HepG2 (cell line): Measurements from ENCODE around the gene LTK. TPM values are rescaled to one million over a fixed set of nuclear protein-coding genes. Genes with fewer than 3 reads are reported as not detected.

Source experiments
- DNMT1 ChIP-seq: sonication (generic); formaldehyde crosslinking; IDR thresholded peaks from 2 replicates; pipeline ENCODE4 v1.5.1; 2020; ENCODE audit warnings: mild to moderate bottlenecking, missing genetic modification reagents
- EHMT2 ChIP-seq: fragments of 200-600 bp; sonication (generic); IDR thresholded peaks from 2 replicates; pipeline ENCODE4 v1.7.0; 2017; ENCODE audit warnings: antibody characterized with exemption, low read depth, low read length, borderline replicate concordance
- FOXA1 ChIP-seq, 2 experiments: fragments of 450-650 bp in 1 of 2; sonication (generic) in 1 of 2; formaldehyde crosslinking in 1 of 2; IDR thresholded peaks; 2 replicates each; pipeline versions ENCODE4 v1.4.0 to v1.6.1; 2016 to 2020; ENCODE audit warnings: missing genetic modification reagents in 1 of 2
- GABPA ChIP-seq, 2 experiments: IDR thresholded peaks; 2 replicates each; pipeline ENCODE4 v1.6.1; 2011 to 2016; ENCODE audit warnings: low read depth in 2 of 2, low read length in 1 of 2, missing biosample characterization in 1 of 2, missing genetic modification characterization in 1 of 2
- GABPB1 ChIP-seq: IDR thresholded peaks from 2 replicates; pipeline ENCODE4 v1.6.1; 2016; ENCODE audit warnings: mild to moderate bottlenecking, missing genetic modification reagents, moderate library complexity, missing compliant biosample characterization
- GZF1 ChIP-seq: sonication (generic); formaldehyde crosslinking; IDR thresholded peaks from 2 replicates; pipeline ENCODE4 v1.5.1; 2020; ENCODE audit warnings: mild to moderate bottlenecking, missing genetic modification reagents
- ISL2 ChIP-seq: sonication (generic); formaldehyde crosslinking; IDR thresholded peaks from 2 replicates; pipeline ENCODE4 v1.5.0; 2020; ENCODE audit warnings: missing genetic modification reagents
- NFIB ChIP-seq: sonication (generic); formaldehyde crosslinking; IDR thresholded peaks from 2 replicates; pipeline ENCODE4 v1.9.0; 2021; ENCODE audit warnings: missing genetic modification reagents, mild to moderate bottlenecking, borderline replicate concordance
- NKX3-1 ChIP-seq: sonication (generic); formaldehyde crosslinking; IDR thresholded peaks from 2 replicates; pipeline ENCODE4 v1.5.0; 2020; ENCODE audit warnings: missing genetic modification reagents
- PHF21A ChIP-seq: sonication (generic); formaldehyde crosslinking; IDR thresholded peaks from 2 replicates; pipeline ENCODE4 v1.5.0; 2020; ENCODE audit warnings: mild to moderate bottlenecking, missing genetic modification reagents
- PHF8 ChIP-seq: sonication (generic); formaldehyde crosslinking; IDR thresholded peaks from 2 replicates; pipeline ENCODE4 v1.5.0; 2020; ENCODE audit warnings: missing genetic modification reagents
- RAD51 ChIP-seq: fragments of 450-650 bp; IDR thresholded peaks from 2 replicates; pipeline ENCODE4 v1.6.1; 2016; ENCODE audit warnings: borderline replicate concordance
- RBFOX2 ChIP-seq: fragments of 200-400 bp; formaldehyde crosslinking; IDR thresholded peaks from 2 replicates; pipeline ENCODE4 v1.6.1; 2017; ENCODE audit warnings: low read depth, mild to moderate bottlenecking, low read length
- SPEN ChIP-seq: sonication (generic); formaldehyde crosslinking; IDR thresholded peaks from 2 replicates; pipeline ENCODE4 v1.5.1; 2020; ENCODE audit warnings: low read depth, mild to moderate bottlenecking, missing genetic modification reagents
- SRSF9 ChIP-seq: fragments of 200-400 bp; formaldehyde crosslinking; IDR thresholded peaks from 2 replicates; pipeline ENCODE4 v1.6.1; 2018; ENCODE audit warnings: borderline replicate concordance, mild to moderate bottlenecking, low read depth, low read length; ENCODE audit not compliant: insufficient read depth, poor library complexity, severe bottlenecking
- ZFAT ChIP-seq: sonication (generic); formaldehyde crosslinking; conservative IDR thresholded peaks from 2 replicates; pipeline ENCODE4 v1.8.1; 2023; ENCODE audit warnings: missing genetic modification reagents, inconsistent platforms
- ZNF747 ChIP-seq: sonication (generic); formaldehyde crosslinking; IDR thresholded peaks from 2 replicates; pipeline ENCODE4 v1.8.1; 2023; ENCODE audit warnings: missing genetic modification reagents, mild to moderate bottlenecking, borderline replicate concordance
- polyA plus RNA-seq, 8 experiments: library from polyadenylated mRNA; depleted of rRNA in 3 of 8; stranded (reverse) in 7 of 8; unstranded in 1 of 8; fragments of >200 nt; fragmentation: Illumina TruSeq in 4 of 8; extraction: Trizol in 4 of 8; gene quantifications; 2 replicates each; pipeline versions ENCODE4 v1.2.1 to v1.2.3, GENCODE V29; 2011 to 2016; ENCODE audit warnings: low read depth in 4 of 8, missing spikeins in 1 of 8, mixed read lengths in 1 of 8; ENCODE audit not compliant: insufficient read depth in 1 of 8
- total RNA-seq, 5 experiments: library from RNA; depleted of rRNA; stranded (reverse); fragments of >200 nt; fragmentation: Illumina TruSeq; extraction: Trizol; gene quantifications; 2 replicates each; pipeline ENCODE4 v1.2.3, GENCODE V29; 2016; ENCODE audit warnings: low read depth in 1 of 5
- TF ChIP-seq, protein P1 (sequence below): sonication (generic); formaldehyde crosslinking; IDR thresholded peaks from 2 replicates; pipeline ENCODE4 v1.4.0; 2020; ENCODE audit warnings: missing genetic modification reagents
- TF ChIP-seq, protein P2 (sequence below): sonication (generic); formaldehyde crosslinking; IDR thresholded peaks from 2 replicates; pipeline ENCODE4 v1.8.0; 2022; ENCODE audit warnings: missing genetic modification reagents, mild to moderate bottlenecking, moderate library complexity, borderline replicate concordance
- TF ChIP-seq, protein P3 (sequence below): sonication (generic); formaldehyde crosslinking; IDR thresholded peaks from 2 replicates; pipeline ENCODE4 v1.5.0; 2020; ENCODE audit warnings: mild to moderate bottlenecking, missing genetic modification reagents
- TF ChIP-seq, protein P4 (sequence below): IDR thresholded peaks from 2 replicates; pipeline ENCODE4 v1.6.1; 2016

The LTK gene
- total and polyA plus RNA-seq, 2 of the 13 experiments (the other 11 are each of a cell fraction or from before 2014, with no cell fraction given): 0.01 TPM; not detected in 1

DNA sequence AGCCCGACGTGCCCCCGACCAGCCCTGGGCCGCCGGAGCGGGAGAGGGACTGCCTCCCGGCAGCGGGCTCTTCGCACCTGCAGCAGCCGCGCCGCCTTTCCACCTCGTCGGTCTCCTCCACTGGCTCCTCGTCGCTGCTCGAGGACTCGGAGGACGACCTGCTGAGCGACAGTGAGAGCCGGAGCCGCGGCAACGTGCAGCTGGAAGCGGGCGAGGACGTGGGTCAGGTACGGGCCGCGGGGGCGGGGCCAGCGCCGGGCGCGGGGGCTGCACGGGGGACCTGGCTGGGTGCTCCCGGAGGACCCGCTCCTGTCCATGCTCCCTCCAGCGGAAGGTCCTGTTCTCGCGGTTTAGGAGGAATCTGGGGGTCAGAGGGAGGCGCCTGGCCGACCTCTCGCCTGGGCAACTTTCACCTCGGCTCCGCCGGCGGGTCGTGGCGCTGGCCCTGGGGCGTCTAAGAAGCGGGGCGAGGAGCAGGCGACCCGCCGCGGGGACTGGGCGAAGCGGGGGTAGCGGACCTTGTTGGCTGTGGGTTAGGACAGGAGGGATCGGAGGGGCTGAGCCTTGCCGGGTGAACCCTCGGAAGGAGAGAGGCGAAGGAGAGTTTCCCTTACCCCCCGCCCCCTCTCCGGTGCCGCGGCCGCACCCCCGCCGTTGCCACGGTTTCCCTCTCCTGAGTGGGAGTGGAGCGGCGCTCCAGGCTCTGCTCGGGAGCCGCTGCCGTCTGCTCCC, 19.3 kb downstream of the LTK start (continued):
- TF ChIP-seq ZNF747: no peak; the same call in 1 of the 2 replicates
- peak; percentile 71; the same call in 1 of the 2 replicates for TF ChIP-seq GABPB1
- TF ChIP-seq RBFOX2: peak; percentile 52; the same call in 1 of the 2 replicates
- no peak for TF ChIP-seq GABPA (IDR thresholded peaks at IDR 0.05; ENCODE audit: low read depth, low read length)
- no peak for TF ChIP-seq GABPA (CRISPR knock-in tag; IDR thresholded peaks at IDR 0.05; ENCODE audit: low read depth)
- peak; percentile 70 for TF ChIP-seq PHF8 (CRISPR knock-in tag)
- no peak; the same call in 1 of the 2 replicates for TF ChIP-seq SPEN (CRISPR knock-in tag)
- TF ChIP-seq FOXA1 (IDR thresholded peaks at IDR 0.05): no peak
- 0 out of 2 replicates have a peak, but pooled peaks have one; percentile 11 for TF ChIP-seq FOXA1 (CRISPR knock-in tag; IDR thresholded peaks at IDR 0.05)
- TF ChIP-seq ZFAT (CRISPR knock-in tag): no peak
- TF ChIP-seq DNMT1 (CRISPR knock-in tag): no peak
- TF ChIP-seq RAD51: no peak
- TF ChIP-seq EHMT2: no peak
- TF ChIP-seq, protein P1, sequence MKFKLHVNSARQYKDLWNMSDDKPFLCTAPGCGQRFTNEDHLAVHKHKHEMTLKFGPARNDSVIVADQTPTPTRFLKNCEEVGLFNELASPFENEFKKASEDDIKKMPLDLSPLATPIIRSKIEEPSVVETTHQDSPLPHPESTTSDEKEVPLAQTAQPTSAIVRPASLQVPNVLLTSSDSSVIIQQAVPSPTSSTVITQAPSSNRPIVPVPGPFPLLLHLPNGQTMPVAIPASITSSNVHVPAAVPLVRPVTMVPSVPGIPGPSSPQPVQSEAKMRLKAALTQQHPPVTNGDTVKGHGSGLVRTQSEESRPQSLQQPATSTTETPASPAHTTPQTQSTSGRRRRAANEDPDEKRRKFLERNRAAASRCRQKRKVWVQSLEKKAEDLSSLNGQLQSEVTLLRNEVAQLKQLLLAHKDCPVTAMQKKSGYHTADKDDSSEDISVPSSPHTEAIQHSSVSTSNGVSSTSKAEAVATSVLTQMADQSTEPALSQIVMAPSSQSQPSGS (CRISPR knock-in tag): 0 out of 2 replicates have a peak, but pooled peaks have one; percentile 31
- TF ChIP-seq GZF1: peak; percentile 29; the same call in 1 of the 2 replicates
- TF ChIP-seq NKX3-1: peak; percentile 62; the same call in 1 of the 2 replicates
- no peak for TF ChIP-seq NFIB
- TF ChIP-seq, protein P2, sequence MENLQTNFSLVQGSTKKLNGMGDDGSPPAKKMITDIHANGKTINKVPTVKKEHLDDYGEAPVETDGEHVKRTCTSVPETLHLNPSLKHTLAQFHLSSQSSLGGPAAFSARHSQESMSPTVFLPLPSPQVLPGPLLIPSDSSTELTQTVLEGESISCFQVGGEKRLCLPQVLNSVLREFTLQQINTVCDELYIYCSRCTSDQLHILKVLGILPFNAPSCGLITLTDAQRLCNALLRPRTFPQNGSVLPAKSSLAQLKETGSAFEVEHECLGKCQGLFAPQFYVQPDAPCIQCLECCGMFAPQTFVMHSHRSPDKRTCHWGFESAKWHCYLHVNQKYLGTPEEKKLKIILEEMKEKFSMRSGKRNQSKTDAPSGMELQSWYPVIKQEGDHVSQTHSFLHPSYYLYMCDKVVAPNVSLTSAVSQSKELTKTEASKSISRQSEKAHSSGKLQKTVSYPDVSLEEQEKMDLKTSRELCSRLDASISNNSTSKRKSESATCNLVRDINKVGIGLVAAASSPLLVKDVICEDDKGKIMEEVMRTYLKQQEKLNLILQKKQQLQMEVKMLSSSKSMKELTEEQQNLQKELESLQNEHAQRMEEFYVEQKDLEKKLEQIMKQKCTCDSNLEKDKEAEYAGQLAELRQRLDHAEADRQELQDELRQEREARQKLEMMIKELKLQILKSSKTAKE (CRISPR knock-in tag): 0 out of 2 replicates have a peak, but pooled peaks have one; percentile 14
- no peak for TF ChIP-seq SRSF9
- TF ChIP-seq PHF21A (CRISPR knock-in tag): no peak
- TF ChIP-seq, protein P3, sequence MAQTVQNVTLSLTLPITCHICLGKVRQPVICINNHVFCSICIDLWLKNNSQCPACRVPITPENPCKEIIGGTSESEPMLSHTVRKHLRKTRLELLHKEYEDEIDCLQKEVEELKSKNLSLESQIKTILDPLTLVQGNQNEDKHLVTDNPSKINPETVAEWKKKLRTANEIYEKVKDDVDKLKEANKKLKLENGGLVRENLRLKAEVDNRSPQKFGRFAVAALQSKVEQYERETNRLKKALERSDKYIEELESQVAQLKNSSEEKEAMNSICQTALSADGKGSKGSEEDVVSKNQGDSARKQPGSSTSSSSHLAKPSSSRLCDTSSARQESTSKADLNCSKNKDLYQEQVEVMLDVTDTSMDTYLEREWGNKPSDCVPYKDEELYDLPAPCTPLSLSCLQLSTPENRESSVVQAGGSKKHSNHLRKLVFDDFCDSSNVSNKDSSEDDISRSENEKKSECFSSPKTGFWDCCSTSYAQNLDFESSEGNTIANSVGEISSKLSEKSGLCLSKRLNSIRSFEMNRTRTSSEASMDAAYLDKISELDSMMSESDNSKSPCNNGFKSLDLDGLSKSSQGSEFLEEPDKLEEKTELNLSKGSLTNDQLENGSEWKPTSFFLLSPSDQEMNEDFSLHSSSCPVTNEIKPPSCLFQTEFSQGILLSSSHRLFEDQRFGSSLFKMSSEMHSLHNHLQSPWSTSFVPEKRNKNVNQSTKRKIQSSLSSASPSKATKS (CRISPR knock-in tag): no peak; the same call in 1 of the 2 replicates
- peak; percentile 49 for TF ChIP-seq ISL2 (CRISPR knock-in tag)
- TF ChIP-seq, protein P4, sequence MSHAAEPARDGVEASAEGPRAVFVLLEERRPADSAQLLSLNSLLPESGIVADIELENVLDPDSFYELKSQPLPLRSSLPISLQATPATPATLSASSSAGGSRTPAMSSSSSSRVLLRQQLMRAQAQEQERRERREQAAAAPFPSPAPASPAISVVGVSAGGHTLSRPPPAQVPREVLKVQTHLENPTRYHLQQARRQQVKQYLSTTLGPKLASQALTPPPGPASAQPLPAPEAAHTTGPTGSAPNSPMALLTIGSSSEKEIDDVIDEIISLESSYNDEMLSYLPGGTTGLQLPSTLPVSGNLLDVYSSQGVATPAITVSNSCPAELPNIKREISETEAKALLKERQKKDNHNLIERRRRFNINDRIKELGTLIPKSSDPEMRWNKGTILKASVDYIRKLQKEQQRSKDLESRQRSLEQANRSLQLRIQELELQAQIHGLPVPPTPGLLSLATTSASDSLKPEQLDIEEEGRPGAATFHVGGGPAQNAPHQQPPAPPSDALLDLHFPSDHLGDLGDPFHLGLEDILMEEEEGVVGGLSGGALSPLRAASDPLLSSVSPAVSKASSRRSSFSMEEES (CRISPR knock-in tag): 0 out of 2 replicates have a peak, but pooled peaks have one; percentile 28
